HG03139 (cell line): Measurements from ENCODE around the gene FZR1.
A peak's percentile ranks its signal among the peaks of the same experiment; 100 is the strongest.
"Not testable (repeated sequence)": the region's sequence is repeated elsewhere in the genome, so short reads cannot be mapped to it uniquely, and the experiment has no call there.

Experiments
- ATAC-seq: cut with Tn5 transposase; IDR thresholded peaks from one replicate; pipeline ENCODE4 v1.9.1; 2021; ENCODE audit not compliant: unreplicated experiment

The FZR1 gene

GRCh38 chr19:3494559-3494958 is 11.6 kb upstream of the FZR1 start:
- ATAC-seq = no peak

DNA sequence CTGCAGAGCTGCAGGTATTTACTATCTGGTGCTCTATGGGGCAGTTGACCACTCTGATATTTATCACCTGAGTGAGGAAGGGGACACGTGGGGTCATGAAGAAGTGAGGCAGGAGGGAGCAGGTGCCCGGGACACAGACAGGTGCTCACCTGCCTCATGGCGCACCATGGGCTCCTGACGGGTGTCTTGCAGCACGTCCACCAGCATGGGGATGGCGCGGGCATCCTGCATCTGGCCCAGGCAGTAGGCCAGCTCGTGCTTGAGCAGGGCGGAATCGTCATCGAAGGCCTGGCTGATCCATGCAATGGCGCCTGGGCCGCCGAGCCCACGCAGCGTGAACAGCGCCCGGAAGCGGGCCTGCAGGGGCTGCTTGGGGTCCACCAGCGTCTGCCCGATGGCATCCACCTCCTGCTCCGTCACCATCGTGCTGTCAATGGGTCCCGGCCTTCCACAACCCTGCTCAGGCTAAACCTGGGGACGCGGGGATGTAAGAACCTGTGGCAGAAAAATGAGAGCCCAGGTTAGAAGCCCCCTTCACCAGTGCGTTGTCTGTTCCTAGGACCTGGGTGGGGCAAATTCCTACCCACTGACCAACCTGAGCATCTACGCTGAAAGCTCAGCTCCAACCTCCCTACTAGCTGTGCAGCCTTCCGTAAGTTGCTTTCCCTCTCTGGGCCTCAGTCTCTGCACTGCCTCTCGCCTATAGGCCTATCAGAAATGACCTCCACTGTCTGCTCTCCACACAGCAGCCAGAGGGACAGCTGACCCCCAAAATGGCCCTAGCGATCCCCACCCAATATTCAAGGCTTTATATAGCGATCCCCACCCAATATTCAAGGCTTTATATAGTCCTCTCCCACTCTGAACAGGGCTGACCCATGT is 9.5 kb upstream of the FZR1 start:
- ATAC-seq = no peak

- ATAC-seq = no peak
These were observed 8.2 kb upstream of the FZR1 start for GRCh38 chr19:3497757-3498520.

- ATAC-seq = no peak
These were observed 6.2 kb upstream of the FZR1 start for GRCh38 chr19:3499738-3500428.

- peak; percentile 75 for ATAC-seq
These were observed 5.5 kb upstream of the FZR1 start, which contains the start of gene DOHH for GRCh38 chr19:3500429-3501101. Gene DOHH (minus strand): TSS chr19:3500674. CDS start chr19:3496814, 3,860 bp downstream.

- ATAC-seq = no peak
These were observed 4.3 kb upstream of the FZR1 start for GRCh38 chr19:3501780-3502179.

GRCh38 chr19:3503036-3503572 is 3.0 kb upstream of the FZR1 start:
- ATAC-seq = no peak

DNA sequence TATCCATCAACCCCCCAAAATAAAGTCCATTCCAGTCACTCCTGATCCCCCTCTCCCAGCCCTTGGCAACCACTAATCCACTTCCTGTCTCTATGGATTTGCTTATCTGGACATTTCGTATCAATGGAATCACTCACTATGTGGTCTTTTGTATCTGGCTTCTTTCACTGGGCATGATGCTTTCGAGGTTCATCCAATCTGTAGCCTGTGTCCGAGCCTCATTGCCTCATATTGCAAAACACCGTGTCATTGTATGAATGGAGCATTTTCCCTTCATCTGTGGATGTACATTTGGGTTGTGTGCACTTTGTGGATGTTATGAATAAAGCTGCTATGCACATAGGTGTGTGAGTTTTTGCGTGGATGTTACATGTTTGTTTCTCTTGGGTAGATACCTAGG is 1.4 kb upstream of the FZR1 start:
- ATAC-seq = no peak

GRCh38 chr19:3506384-3507340 is 551 bp downstream of the FZR1 start:
- ATAC-seq = peak; percentile 19

- no peak for ATAC-seq
These were observed 1.4 kb downstream of the FZR1 start for GRCh38 chr19:3507371-3508120.

- ATAC-seq = not testable (repeated sequence)
These were observed 2.1 kb downstream of the FZR1 start for GRCh38 chr19:3508121-3508661.

DNA sequence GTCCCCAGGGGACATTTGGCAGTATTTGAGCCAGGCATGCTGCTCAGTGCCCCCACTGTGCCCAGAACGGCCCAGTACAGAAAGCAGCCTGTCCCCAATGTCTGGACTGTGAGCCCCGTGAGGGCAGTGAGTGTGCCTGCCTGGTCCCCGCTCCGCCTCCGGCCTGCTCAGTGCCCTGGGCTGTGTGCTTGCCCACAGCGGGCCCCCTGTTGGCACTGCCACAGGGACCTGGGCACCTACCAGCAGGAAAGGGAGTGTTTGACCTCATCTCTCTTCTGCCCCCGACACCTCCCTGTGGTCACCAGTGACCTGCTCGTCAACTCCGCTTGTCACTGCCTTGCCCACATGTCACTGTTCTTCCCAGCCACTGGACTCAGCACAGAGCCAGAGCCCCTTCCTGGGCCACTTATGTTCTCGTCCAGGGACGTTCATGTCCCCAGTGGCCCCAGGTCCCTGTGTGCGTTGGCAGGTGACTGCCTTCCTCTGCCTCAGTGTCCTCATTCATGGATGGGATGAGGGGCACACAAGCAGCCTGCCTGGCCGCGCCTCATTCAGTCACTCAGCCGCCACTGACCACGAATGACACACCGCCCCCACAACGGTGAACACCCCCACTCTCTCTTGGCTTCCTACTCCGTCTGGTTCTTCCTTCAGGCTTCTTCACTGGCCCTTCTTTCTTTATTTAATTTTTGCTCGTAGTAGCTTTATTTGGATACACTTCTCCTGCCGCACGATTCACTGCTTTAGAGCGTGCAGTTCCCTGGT is 2.8 kb downstream of the FZR1 start:
- ATAC-seq = no peak

GRCh38 chr19:3509566-3509989 is 3.5 kb downstream of the FZR1 start:
- ATAC-seq = no peak

DNA sequence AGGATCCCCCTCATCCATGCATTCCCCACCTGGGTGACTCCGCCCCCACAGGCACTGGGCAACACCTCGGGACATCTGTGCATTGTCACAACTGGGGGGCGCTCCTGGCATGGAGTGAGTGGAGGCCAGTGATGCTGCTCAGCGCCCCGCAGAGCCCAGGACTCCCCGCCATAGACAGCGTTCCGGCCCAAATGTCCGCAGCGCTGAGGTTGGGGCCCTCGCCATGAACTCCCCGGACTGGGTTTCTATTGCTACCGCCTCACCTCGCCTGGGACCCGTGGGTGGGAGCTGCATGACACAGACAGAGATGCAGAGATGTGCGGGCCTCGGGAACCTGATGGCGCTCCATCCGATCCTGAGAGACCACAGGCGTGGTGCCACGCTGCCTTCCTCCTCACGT is 4.6 kb downstream of the FZR1 start:
- ATAC-seq = no peak

- no peak for ATAC-seq
These were observed 5.6 kb downstream of the FZR1 start for GRCh38 chr19:3511506-3512251.

DNA sequence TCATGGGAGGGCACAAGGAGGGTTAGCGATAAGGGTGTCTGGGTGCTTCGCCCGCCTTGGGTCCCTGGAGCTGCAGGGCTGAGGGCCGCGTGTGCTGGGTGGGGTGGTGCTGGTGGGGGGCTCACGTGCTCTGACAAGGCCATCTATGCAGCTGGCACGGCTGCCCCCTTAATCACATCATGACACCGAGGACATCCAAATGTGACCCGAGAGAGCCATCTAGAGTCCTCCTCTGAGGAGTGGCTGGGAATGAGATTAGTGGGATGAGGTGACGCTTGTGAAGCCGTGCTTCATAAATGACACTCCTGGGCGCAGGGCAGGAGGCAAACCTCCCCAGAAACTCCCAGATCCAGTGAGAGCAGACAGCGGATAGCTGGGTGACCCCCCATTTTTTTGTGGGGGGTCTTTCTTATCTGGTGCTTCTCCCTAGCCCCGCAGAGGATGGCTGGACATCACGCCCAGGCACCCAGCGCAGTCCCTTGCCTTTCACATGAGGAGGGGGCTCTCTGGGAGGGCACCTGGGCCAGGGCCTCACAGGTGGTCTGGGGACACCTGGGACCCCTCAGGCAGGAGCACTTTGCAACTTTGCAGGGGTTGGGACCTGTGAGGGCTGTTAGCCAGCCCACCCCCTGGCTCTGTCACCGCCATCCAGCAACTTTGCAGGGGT is 6.6 kb downstream of the FZR1 start:
- no peak for ATAC-seq
